ENCODE data around the gene MAP1B.

- TF ChIP-seq SP1 (IDR thresholded peaks at IDR 0.05) (no peak), FOXA1 (IDR thresholded peaks at IDR 0.05) (no peak), FOXM1 (IDR thresholded peaks at IDR 0.05; ENCODE audit: borderline replicate concordance) (no peak), L3MBTL2 (conservative IDR thresholded peaks at IDR 0.05) (no peak), ZNF384 (IDR thresholded peaks at IDR 0.05) (no peak), BHLHE40 (IDR thresholded peaks at IDR 0.05; ENCODE audit: borderline replicate concordance) (no peak), ELF4 (IDR thresholded peaks at IDR 0.05) (no peak), LEF1 (IDR thresholded peaks at IDR 0.05; ENCODE audit: borderline replicate concordance) (no peak), FOXK2 (IDR thresholded peaks at IDR 0.05) (no peak), PKNOX1 (IDR thresholded peaks at IDR 0.05) (no peak), TARDBP (IDR thresholded peaks at IDR 0.05) (no peak), SUZ12 (IDR thresholded peaks at IDR 0.05) (no peak), CTBP1 (IDR thresholded peaks at IDR 0.05; ENCODE audit: borderline replicate concordance) (no peak), NFRKB (IDR thresholded peaks at IDR 0.05) (no peak)
Observed at GRCh38 chr5:72130351-72130761, 23.1 kb downstream of the MAP1B start.
